ENCODE data around the gene PTGES2.

- TF ChIP-seq POLR2AphosphoS5 (IDR thresholded peaks at IDR 0.05), result peak in 2 of 3 donors; percentile 17 to 64
- no peak for TF ChIP-seq CTCF (IDR thresholded peaks at IDR 0.05)
These were observed 11.1 kb downstream of the PTGES2 start for GRCh38 chr9:128116104-128117083.
